Fibroblast of lung (primary cell): ENCODE measurements around the gene ANXA6.

Experiments
- CTCF ChIP-seq, 2 donors: IDR thresholded peaks in 1 of 2; conservative IDR thresholded peaks in 1 of 2; 1 replicate in 1 of 2; 2 replicates in 1 of 2; pipeline ENCODE4 v1.5.1; 2011 to 2012; ENCODE audit warnings: low read length in 2 of 2, control low read depth in 1 of 2, inconsistent platforms in 1 of 2, low read depth in 1 of 2, mild to moderate bottlenecking in 1 of 2
- EZH2 ChIP-seq: IDR thresholded peaks from 2 replicates; pipeline ENCODE4 v1.5.1; 2012; ENCODE audit warnings: low read length, control low read depth, mild to moderate bottlenecking; ENCODE audit errors: missing control alignments

GRCh38 chr5:151148583-151148982 lies 9.0 kb downstream of the ANXA6 start:
- TF ChIP-seq CTCF (conservative IDR thresholded peaks at IDR 0.05 in 1 of 2, IDR thresholded peaks at IDR 0.05 in 1 of 2; ENCODE audit: low read depth in 1 of 2, low read length in 2 of 2) (no peak), EZH2 (no peak)
